CD4-positive, CD25-positive, alpha-beta regulatory T cell (primary cell): ENCODE results near the gene LRRN4. TPM values are rescaled to one million over a fixed set of nuclear protein-coding genes. Genes with fewer than 3 reads are reported as not detected.

Source experiments
- ATAC-seq, 2 donors: fragments of 150-1000 bp; cut with Tn5 transposase; one replicate each; pipeline ENCODE4 v1.10.0; 2021; ENCODE audit warnings: low read depth in 2 of 2, moderate number of reproducible peaks in 2 of 2, moderate library complexity in 1 of 2
- DNase-seq, 3 donors: peaks; one replicate each; pipeline versions ENCODE4 v3.0.0 to v3.0.0-alpha.2; 2012 to 2022; ENCODE audit warnings: mixed read lengths in 1 of 3
- H3K27ac ChIP-seq: one replicate; pipeline ENCODE4 v1.7.0; 2013; ENCODE audit warnings: mild to moderate bottlenecking, low read length; ENCODE audit not compliant: insufficient read depth, poor library complexity, severe bottlenecking
- H3K27me3 ChIP-seq: one replicate; pipeline ENCODE4 v1.7.0; 2013; ENCODE audit warnings: low read length; ENCODE audit not compliant: control insufficient read depth, insufficient read depth
- H3K36me3 ChIP-seq: one replicate; pipeline ENCODE4 v1.7.0; 2013; ENCODE audit warnings: mild to moderate bottlenecking, low read length, moderate library complexity; ENCODE audit not compliant: control insufficient read depth, insufficient read depth
- H3K4me1 ChIP-seq: 2 replicates; pipeline ENCODE4 v1.7.0; 2013; ENCODE audit warnings: mild to moderate bottlenecking, low read length; ENCODE audit not compliant: insufficient read depth, control insufficient read depth, poor library complexity, severe bottlenecking
- H3K4me3 ChIP-seq: one replicate; pipeline ENCODE4 v1.7.0; 2013; ENCODE audit warnings: low read depth, mild to moderate bottlenecking, low read length, moderate library complexity
- H3K9me3 ChIP-seq, 2 experiments: 1 replicate in 1 of 2; 2 replicates in 1 of 2; pipeline ENCODE4 v1.7.0; 2013; ENCODE audit warnings: low read length in 2 of 2, mild to moderate bottlenecking in 1 of 2, moderate library complexity in 1 of 2; ENCODE audit not compliant: control insufficient read depth in 2 of 2
- H3K27ac Mint-ChIP-seq, 3 donors: one replicate each; pipeline ENCODE4 v1.8.0; 2020 to 2022; ENCODE audit warnings: mild to moderate bottlenecking in 3 of 3, mixed read lengths in 3 of 3, moderate library complexity in 2 of 3
- H3K27me3 Mint-ChIP-seq: one replicate; pipeline ENCODE4 v1.8.0; 2022; ENCODE audit warnings: mild to moderate bottlenecking, mixed read lengths
- H3K36me3 Mint-ChIP-seq: one replicate; pipeline ENCODE4 v1.8.0; 2020; ENCODE audit warnings: mixed read lengths
- H3K4me1 Mint-ChIP-seq, 4 donors: one replicate each; pipeline ENCODE4 v1.8.0; 2020 to 2022; ENCODE audit warnings: mixed read lengths in 4 of 4, mild to moderate bottlenecking in 1 of 4
- H3K4me3 Mint-ChIP-seq, 4 donors: one replicate each; pipeline ENCODE4 v1.8.0; 2020 to 2022; ENCODE audit warnings: mild to moderate bottlenecking in 4 of 4, mixed read lengths in 4 of 4, moderate library complexity in 3 of 4
- H3K9me3 Mint-ChIP-seq, 7 donors: one replicate each; pipeline ENCODE4 v1.8.0; 2020 to 2022; ENCODE audit warnings: mixed read lengths in 7 of 7, mild to moderate bottlenecking in 3 of 7, moderate library complexity in 2 of 7
- polyA plus RNA-seq, 4 donors: library from polyadenylated mRNA; unstranded; fragments of 300-500 nt; fragmentation: Illumina TruSeq; gene quantifications; one replicate each; pipeline ENCODE4 v1.2.3, GENCODE V29; 2021
- total RNA-seq: library from RNA; stranded (reverse); gene quantifications from one replicate; pipeline ENCODE4 v1.2.3, GENCODE V29; 2022

The LRRN4 gene
- total and polyA plus RNA-seq, 5 donors from 2014 or later = 0.12 TPM; not detected in 4

- Histone ChIP-seq H3K27ac (no peak overlapping the region), H3K27me3 (no peaks in the 10 kb centered on the region), H3K9me3 (no peaks in the 10 kb centered on the region), H3K36me3 (peaks cover 23% of the 10 kb centered on the region), H3K4me1 (no peaks in the 10 kb centered on the region), H3K4me3 (no peak overlapping the region)
- H3K27me3 Mint-ChIP-seq = no peaks in the 10 kb centered on the region
- H3K9me3 Mint-ChIP-seq = peaks cover 0 to 2% (median 0%) of the 10 kb centered on the region in 7 donors
- peaks cover 7 to 28% (median 17%) of the 10 kb centered on the region in 4 donors for H3K4me1 Mint-ChIP-seq
- H3K4me3 Mint-ChIP-seq = no peak overlapping the region
- H3K27ac Mint-ChIP-seq = no peak overlapping the region
- peaks cover 37% of the 10 kb centered on the region for H3K36me3 Mint-ChIP-seq
- no peak for DNase-seq
- no peak for ATAC-seq
These were observed 25.0 kb downstream of the LRRN4 start for GRCh38 chr20:6028818-6029217.

- Histone ChIP-seq H3K4me3 (no peak overlapping the region), H3K27ac (no peak overlapping the region), H3K27me3 (no peaks in the 10 kb centered on the region), H3K4me1 (no peaks in the 10 kb centered on the region), H3K9me3 (no peaks in the 10 kb centered on the region), H3K36me3 (peaks cover 27% of the 10 kb centered on the region)
- no peak for ATAC-seq
- no peak overlapping the region for H3K27ac Mint-ChIP-seq
- H3K4me1 Mint-ChIP-seq = peaks cover 5 to 31% (median 16%) of the 10 kb centered on the region in 4 donors
- no peak overlapping the region for H3K4me3 Mint-ChIP-seq
- peaks cover 0 to 4% (median 0%) of the 10 kb centered on the region in 7 donors for H3K9me3 Mint-ChIP-seq
- peaks cover 43% of the 10 kb centered on the region for H3K36me3 Mint-ChIP-seq
- no peaks in the 10 kb centered on the region for H3K27me3 Mint-ChIP-seq
- DNase-seq = no peak
These were observed 27.8 kb downstream of the LRRN4 start for GRCh38 chr20:6026051-6026450.

- Histone ChIP-seq H3K9me3 (no peaks in the 10 kb centered on the region), H3K4me3 (no peak overlapping the region), H3K27me3 (no peaks in the 10 kb centered on the region), H3K4me1 (no peaks in the 10 kb centered on the region), H3K36me3 (peaks cover 27% of the 10 kb centered on the region), H3K27ac (no peak overlapping the region)
- Mint-ChIP-seq H3K9me3 (peaks cover 0 to 4% (median 0%) of the 10 kb centered on the region in 7 donors), H3K27me3 (no peaks in the 10 kb centered on the region), H3K36me3 (peaks cover 47% of the 10 kb centered on the region), H3K4me3 (no peak overlapping the region), H3K27ac (peak overlapping the region in 1 of 3 donors; percentile 5), H3K4me1 (peaks cover 0 to 30% (median 9%) of the 10 kb centered on the region in 4 donors)
- ATAC-seq (no peak), DNase-seq (no peak)
These were observed 29.1 kb downstream of the LRRN4 start for GRCh38 chr20:6024768-6025167.

- ATAC-seq = no peak
- Mint-ChIP-seq H3K27ac (peak overlapping the region in 1 of 3 donors; percentile 27), H3K4me1 (peaks cover 22 to 46% (median 38%) of the 10 kb centered on the region in 4 donors)
These were observed 36.0 kb downstream of the LRRN4 start for GRCh38 chr20:6017880-6018279.

GRCh38 chr20:6017467-6017866 is 36.4 kb downstream of the LRRN4 start:
- no peaks in the 10 kb centered on the region for H3K27me3 ChIP-seq
- no peak for ATAC-seq
- no peak for DNase-seq
- H3K36me3 ChIP-seq = peaks cover 34% of the 10 kb centered on the region
- peak overlapping the region in 1 of 3 donors; percentile 27 for H3K27ac Mint-ChIP-seq
- H3K9me3 ChIP-seq = no peaks in the 10 kb centered on the region
- H3K36me3 Mint-ChIP-seq = peaks cover 54% of the 10 kb centered on the region
- no peak overlapping the region for H3K4me3 Mint-ChIP-seq
- H3K9me3 Mint-ChIP-seq = no peaks in the 10 kb centered on the region
- H3K4me1 Mint-ChIP-seq = peaks cover 25 to 47% (median 37%) of the 10 kb centered on the region in 4 donors
- no peak overlapping the region for H3K4me3 ChIP-seq
- H3K4me1 ChIP-seq = peaks cover 3% of the 10 kb centered on the region
- no peaks in the 10 kb centered on the region for H3K27me3 Mint-ChIP-seq
- no peak overlapping the region for H3K27ac ChIP-seq

More at GRCh38 chr20:6017880-6018279, 36.0 kb downstream of the LRRN4 start:
- H3K9me3 ChIP-seq = no peaks in the 10 kb centered on the region
- Mint-ChIP-seq H3K36me3 (peaks cover 54% of the 10 kb centered on the region), H3K27me3 (no peaks in the 10 kb centered on the region), H3K4me3 (no peak overlapping the region), H3K9me3 (peaks cover 0 to 1% (median 0%) of the 10 kb centered on the region in 7 donors)
- DNase-seq = no peak
- peaks cover 31% of the 10 kb centered on the region for H3K36me3 ChIP-seq
- H3K27me3 ChIP-seq = no peaks in the 10 kb centered on the region
- H3K27ac ChIP-seq = no peak overlapping the region
- peaks cover 3% of the 10 kb centered on the region for H3K4me1 ChIP-seq
- H3K4me3 ChIP-seq = no peak overlapping the region

GRCh38 chr20:6014957-6015356 is 38.9 kb downstream of the LRRN4 start:
- Mint-ChIP-seq H3K9me3 (no peaks in the 10 kb centered on the region), H3K4me3 (no peak overlapping the region), H3K27ac (no peak overlapping the region), H3K27me3 (no peaks in the 10 kb centered on the region), H3K36me3 (peaks cover 62% of the 10 kb centered on the region), H3K4me1 (peaks cover 33 to 53% (median 40%) of the 10 kb centered on the region in 4 donors)
- Histone ChIP-seq H3K27ac (peak overlapping the region; percentile 7), H3K27me3 (no peaks in the 10 kb centered on the region), H3K4me1 (peaks cover 3% of the 10 kb centered on the region), H3K4me3 (no peak overlapping the region), H3K9me3 (no peaks in the 10 kb centered on the region), H3K36me3 (peaks cover 53% of the 10 kb centered on the region)
- ATAC-seq = no peak
- no peak for DNase-seq

GRCh38 chr20:6014017-6014416 is 39.8 kb downstream of the LRRN4 start:
- no peak overlapping the region for H3K27ac ChIP-seq
- DNase-seq (no peak), ATAC-seq (no peak)
- H3K27ac Mint-ChIP-seq = peak overlapping the region in 1 of 3 donors; percentile 34
- no peaks in the 10 kb centered on the region for H3K27me3 ChIP-seq
- H3K36me3 ChIP-seq = peaks cover 57% of the 10 kb centered on the region
- H3K9me3 Mint-ChIP-seq = no peaks in the 10 kb centered on the region
- H3K4me1 ChIP-seq = peaks cover 3% of the 10 kb centered on the region
- H3K4me1 Mint-ChIP-seq = peaks cover 36 to 55% (median 42%) of the 10 kb centered on the region in 4 donors
- no peaks in the 10 kb centered on the region for H3K27me3 Mint-ChIP-seq
- no peak overlapping the region for H3K4me3 ChIP-seq
- no peak overlapping the region for H3K4me3 Mint-ChIP-seq
- no peaks in the 10 kb centered on the region for H3K9me3 ChIP-seq
- H3K36me3 Mint-ChIP-seq = peaks cover 65% of the 10 kb centered on the region

- ATAC-seq = no peak
- Mint-ChIP-seq H3K27me3 (peaks cover 4% of the 10 kb centered on the region), H3K36me3 (peaks cover 53% of the 10 kb centered on the region), H3K4me1 (peaks cover 22 to 59% (median 46%) of the 10 kb centered on the region in 4 donors), H3K9me3 (no peaks in the 10 kb centered on the region), H3K27ac (peak overlapping the region in 2 of 3 donors; percentile 9 to 79), H3K4me3 (no peak overlapping the region)
- no peaks in the 10 kb centered on the region for H3K9me3 ChIP-seq
- no peak for DNase-seq
- H3K4me3 ChIP-seq = no peak overlapping the region
- H3K36me3 ChIP-seq = peaks cover 57% of the 10 kb centered on the region
- no peaks in the 10 kb centered on the region for H3K27me3 ChIP-seq
- peaks cover 12% of the 10 kb centered on the region for H3K4me1 ChIP-seq
- H3K27ac ChIP-seq = no peak overlapping the region
These were observed 41.7 kb downstream of the LRRN4 start for GRCh38 chr20:6012179-6012578.
